ENCODE results near the gene KDM5B.

DNA sequence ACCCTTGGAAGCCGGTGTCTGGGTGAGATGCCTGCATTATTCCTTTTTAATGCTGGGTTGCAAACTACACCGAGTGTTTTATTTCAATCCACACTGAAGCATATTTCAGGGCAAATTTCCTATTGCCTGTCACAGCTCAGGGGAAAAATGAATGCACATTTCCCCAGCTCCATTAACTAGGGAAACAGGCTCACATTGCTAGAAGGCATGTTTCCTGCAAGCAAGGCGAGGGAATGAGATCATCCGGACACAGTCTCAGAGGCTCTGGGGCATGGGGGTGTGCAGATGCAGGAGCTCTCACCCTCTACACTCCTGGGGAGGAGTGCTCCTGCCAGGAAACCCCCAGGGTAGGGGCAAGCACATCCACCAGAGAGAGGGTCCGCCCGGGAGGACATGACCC lies 122.6 kb downstream of the KDM5B start:
- no peak for TF ChIP-seq EZH2 (IDR thresholded peaks at IDR 0.05)
- TF ChIP-seq CTCF (IDR thresholded peaks at IDR 0.05 in 2 of 3, conservative IDR thresholded peaks at IDR 0.05 in 1 of 3; ENCODE audit: borderline replicate concordance in 1 of 3, insufficient read depth in 1 of 3, low read depth in 2 of 3, low read length in 2 of 3) = no peak
- TF ChIP-seq SIN3A (IDR thresholded peaks at IDR 0.05; ENCODE audit: low read depth) = no peak
- TF ChIP-seq POLR2A (IDR thresholded peaks at IDR 0.05; ENCODE audit: borderline replicate concordance, extremely low read depth, insufficient read depth, insufficient read length) = no peak
- no peak for TF ChIP-seq TCF7L2 (IDR thresholded peaks at IDR 0.05; ENCODE audit: borderline replicate concordance, extremely low read depth, insufficient read depth, insufficient read length)
- TF ChIP-seq EZH2phosphoT487 (IDR thresholded peaks at IDR 0.05; ENCODE audit: borderline replicate concordance) = no peak
- no peak for TF ChIP-seq POLR2AphosphoS5 (IDR thresholded peaks at IDR 0.05; ENCODE audit: low read depth, low read length)
- TF ChIP-seq SP1 (IDR thresholded peaks at IDR 0.05; ENCODE audit: low read depth) = no peak
- no peak for TF ChIP-seq RAD21 (IDR thresholded peaks at IDR 0.05; ENCODE audit: low read depth)
- no peak for TF ChIP-seq ZNF274 (IDR thresholded peaks at IDR 0.05; ENCODE audit: low read depth, low read length)
- no peak for TF ChIP-seq JUND (IDR thresholded peaks at IDR 0.05)

All from HCT116 (cell line).